Measurements from ENCODE around the gene COL2A1.

The COL2A1 gene

DNA sequence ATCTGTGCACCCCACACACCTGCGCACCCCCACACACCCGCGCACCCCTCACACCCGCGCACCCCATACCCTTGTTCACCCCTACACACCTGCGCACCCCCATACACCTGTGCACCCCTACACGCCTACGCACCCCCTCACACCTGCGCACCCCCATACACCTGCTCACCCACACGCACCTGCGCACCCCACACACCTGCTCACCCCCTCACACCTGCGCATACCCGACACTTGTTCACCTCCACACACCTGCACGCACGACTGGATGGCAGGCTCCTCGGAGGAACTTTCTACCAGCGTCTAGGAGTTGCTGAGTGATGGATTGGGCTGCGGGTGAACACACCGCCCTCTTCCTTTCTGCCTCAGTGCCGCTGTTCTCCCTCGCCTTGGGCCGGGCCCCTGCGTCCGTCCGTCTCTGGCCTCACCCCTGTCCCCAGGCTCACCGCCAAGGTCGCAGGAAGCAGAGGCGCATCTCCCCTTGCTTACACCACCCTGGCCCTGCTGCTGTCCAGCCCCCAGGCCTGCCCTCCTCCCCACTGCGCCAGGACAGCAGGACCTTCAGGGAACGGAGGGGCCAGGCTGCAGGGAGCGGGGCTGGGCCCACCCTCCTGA is 61.6 kb downstream of the COL2A1 start:
- no peak for DNase-seq

DNA sequence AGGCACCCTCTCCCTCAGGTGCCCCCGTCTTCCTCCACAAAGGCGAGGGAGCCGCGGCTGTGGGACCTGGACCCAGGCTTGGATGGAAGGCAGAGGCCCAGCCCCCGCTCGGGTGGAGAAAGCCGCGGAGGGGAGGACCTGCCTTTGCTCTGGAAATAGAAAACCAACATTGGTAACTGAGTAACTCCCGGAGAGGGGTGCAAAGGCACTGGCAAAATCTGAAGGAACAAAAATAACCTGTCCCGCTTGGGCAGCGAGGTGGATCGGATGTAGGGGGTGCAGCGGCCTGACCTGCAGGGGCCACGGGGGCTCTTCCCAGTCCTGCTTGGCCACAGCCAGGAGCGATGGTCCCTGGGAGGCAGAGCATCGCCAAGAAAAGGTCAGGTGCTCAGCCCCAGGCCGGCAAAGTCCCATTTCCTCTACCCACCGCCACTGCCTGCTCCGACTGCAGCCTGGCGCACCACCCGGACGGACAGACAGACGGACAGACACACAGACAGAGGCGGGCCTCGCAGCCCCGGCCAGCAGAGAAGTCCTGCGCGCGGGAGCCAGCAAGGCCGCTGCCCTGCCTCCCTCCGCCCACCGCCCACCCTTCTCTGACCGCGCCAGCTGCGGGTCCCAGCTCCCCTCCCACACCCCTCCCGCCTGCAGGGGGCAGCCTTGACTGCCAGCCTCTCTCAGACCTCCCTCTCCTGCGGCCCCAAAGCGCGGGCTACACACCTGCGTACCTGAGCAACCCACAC is 62.2 kb downstream of the COL2A1 start:
- DNase-seq = peak in 4 of 5 experiments; percentile 7 to 43 (median 26)

DNA sequence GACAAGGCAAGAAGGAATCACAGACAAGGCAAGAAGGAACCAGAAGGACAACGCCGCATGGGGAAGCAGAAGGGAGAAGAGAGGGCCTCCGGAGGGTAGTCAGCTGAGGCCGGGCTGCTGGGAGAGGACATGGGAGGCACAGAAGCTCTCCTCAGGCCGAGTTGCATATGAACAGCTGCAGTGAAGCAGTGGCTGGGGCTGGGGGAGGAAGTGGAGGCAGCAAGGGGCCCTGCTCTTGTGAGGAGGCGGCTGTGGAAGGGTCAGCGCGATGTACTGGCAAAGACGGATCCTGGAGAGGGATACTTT is 62.8 kb downstream of the COL2A1 start:
- DNase-seq = no peak

DNA sequence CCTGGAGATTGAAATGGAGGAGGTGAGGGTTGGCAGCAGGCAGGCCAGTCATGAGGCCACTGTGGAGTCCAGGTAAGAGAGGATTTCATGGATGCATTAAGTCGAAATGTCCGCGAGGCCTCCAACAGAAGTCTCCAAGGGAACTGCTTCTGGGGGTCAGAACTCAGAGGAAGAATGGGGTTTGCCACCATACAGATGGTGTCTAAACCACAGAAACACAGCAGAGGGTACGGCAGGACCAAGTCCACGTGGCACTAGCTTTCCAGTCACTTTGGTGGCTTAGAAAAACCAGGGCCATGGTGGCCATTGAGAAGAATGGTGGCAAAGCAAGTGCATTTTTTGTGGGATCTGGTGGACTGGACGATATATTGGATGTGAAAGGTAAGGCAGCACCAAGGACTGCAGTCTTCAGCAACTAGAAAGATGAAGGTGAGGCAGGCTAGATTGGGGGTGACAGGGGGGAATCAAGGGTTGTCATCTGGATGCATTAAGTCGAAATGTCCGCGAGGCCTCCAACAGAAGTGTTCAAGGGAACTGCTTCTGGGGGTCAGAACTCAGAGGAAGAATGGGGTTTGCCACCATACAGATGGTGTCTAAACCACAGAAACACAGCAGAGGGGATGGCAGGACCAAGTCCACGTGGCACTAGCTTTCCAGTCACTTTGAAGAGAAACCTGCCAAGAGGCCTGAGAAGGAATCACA is 63.4 kb downstream of the COL2A1 start:
- no peak for DNase-seq

DNA sequence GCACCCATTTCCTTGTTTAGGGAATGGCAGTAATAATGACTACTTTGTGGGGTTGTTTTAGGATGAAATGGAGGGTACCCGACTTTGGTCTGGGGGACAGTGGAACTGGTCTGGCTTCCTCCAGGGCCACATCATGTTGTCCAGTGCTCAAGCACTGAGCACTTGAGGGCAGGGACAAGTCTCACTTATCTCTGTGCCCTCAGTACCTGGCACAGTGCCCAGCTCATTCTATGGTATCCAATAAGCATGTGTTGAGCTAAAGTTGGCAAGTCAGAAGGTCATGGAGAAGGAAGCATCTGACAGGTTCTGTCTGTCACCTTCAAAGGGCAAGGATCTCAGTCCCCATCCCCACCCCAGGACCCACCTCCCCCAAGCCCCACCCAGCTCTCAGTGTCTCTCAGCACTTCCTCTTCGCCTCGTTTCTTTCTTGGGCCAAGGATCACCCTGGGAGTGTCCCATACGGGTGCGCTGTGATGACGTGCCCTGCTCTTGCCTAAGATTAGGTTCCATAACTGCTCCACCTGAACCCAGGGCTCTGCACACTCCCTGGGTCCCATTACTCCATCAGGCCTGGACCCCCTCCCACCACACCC is 65.2 kb downstream of the COL2A1 start:
- no peak for DNase-seq

DNA sequence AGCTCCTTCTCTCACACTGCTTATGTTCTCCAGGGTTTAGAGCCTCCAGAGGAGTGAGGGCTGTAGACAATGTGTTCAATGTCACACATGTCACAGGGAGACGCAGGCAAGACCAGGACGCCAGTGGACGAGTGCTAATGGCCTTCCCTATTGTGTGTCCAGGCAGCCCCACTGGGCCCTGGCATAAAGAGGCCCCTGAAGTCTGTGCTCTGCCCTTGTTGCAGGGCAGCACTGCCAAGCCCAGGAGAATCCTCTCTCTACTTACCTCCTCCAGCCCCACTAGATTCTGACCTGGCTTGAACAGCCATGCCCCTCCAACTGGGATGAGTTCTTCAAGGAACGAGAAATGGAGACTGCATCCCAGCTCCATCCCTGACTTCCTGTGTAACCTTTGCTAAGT is 65.7 kb downstream of the COL2A1 start:
- DNase-seq = no peak

DNA sequence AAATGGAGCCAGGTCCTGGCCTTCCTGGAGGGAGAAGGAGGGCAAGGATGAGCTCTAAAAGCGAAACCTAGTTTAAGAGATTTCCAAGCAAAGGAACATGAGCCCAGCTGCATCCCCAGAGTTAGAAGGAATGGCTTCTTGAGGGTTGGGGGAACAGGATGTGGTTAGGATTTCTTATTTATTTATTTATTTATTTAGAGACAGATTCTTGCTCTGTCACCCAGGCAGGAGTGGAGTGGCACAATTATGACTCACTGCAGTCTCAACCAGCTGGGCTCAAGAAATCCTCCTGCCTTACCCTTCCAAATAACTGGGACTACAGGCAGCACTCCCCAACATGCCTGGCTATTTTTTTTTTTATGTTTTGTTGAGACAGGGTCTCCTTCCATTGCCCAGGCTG is 66.2 kb downstream of the COL2A1 start:
- no peak for DNase-seq

DNA sequence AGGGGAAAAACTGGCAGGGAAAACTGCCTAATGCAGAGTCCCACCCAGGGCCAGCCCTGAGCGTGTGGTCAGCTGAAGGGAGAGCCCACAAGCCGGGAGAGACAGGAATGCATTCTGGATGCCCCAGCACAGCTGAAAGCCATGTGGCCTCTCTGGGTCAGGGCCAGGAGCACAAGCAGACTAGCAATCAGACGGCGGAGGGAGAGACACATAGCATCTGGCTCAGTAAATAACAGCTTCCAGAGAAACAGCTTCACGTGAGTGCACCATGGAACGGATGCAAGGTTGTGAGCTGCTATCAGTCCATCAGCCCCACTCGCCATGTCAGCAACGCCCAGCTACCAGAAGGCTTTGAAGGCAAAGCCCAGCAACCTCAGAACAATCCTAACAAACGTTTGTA is 69.1 kb downstream of the COL2A1 start:
- peak in 1 of 5 experiments; percentile 26 for DNase-seq

DNA sequence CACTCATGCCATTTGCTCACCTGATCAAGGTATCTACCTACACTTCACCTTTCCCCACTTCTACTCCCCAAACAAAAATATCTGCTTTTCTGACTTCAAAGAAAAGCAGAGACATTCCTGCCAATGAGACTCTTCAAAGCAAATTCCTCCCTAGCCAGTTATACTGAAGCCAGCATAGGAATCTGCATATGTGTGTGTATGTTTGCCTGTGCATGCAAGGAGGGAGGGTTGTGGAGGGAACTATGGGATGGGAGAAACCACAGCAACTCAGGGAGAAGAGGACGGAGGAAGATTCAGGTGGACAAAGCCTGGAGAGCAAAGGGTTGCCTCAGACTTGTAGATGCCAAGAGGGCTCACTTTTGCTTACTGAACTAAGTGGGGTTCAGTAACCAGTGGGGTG is 73.1 kb downstream of the COL2A1 start:
- no peak for DNase-seq

DNA sequence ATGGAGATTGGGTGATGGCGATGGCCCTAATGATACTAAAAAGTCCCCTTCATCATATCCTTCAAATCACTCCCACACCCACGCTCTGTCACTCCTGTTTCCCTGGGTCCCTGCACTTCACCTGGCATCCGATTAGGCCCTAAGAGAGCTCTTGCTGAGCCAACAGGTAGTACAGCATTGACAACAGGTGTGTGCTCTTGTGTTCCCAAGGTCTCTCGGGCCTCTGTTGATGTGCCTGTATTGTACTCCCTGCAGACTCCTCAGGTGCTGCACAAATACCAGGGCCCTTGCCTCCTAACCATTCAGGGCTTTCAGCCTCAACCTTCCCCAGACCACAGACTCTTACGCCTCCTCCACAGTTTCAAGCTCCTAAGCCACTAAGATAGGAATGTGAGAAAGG is 73.6 kb downstream of the COL2A1 start:
- DNase-seq = no peak

DNA sequence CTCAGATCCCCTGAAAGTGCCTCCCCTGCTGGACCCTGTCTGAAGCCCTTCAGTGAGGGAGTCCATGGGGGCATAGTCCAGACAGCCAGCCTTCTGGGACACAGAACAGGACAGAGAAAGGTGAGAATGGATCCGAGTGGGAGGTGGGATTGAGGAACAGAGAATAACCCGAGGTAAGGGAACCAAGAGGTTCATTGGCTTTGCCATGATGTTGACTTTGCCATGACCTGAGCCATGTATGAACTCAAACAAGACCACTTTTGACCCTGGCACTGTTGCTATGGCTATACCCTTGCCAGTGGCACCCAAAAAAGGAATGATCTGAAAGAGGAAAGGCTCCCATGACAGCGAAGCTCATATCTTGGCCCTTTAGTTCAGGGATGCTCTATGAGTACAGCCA is 76.9 kb downstream of the COL2A1 start:
- DNase-seq = no peak
